HG03457 (cell line): ENCODE results near the gene OXSR1.
"Not testable (repeated sequence)": the region's sequence is repeated elsewhere in the genome, so short reads cannot be mapped to it uniquely, and the experiment has no call there.

Source experiments
- ATAC-seq: cut with Tn5 transposase; IDR thresholded peaks from one replicate; pipeline ENCODE4 v1.9.1; 2021; ENCODE audit warnings: moderate number of reproducible peaks; ENCODE audit not compliant: unreplicated experiment

Gene OXSR1

GRCh38 chr3:38163841-38164642 is 1.3 kb upstream of the OXSR1 start:
- ATAC-seq = no peak

DNA sequence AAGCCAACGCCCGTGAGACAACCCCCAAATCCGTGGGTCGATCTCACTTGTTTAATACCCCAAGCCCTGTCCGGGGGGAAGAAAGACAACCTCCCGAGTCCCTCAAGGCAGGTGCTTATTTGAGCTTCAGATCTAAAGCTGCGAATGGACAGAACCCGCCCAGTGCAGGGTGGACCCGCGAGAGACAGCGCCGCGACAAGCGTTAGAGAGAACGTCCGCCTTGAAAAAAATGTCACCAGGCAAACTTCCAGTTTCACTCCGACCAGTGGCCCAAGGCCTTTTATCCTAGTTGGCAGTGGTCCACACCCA is 740 bp upstream of the OXSR1 start:
- ATAC-seq = no peak

- no peak for ATAC-seq
Measured at GRCh38 chr3:38165722-38166387, 518 bp downstream of the OXSR1 start.

GRCh38 chr3:38167591-38167990 is 2.3 kb downstream of the OXSR1 start:
- ATAC-seq = no peak

DNA sequence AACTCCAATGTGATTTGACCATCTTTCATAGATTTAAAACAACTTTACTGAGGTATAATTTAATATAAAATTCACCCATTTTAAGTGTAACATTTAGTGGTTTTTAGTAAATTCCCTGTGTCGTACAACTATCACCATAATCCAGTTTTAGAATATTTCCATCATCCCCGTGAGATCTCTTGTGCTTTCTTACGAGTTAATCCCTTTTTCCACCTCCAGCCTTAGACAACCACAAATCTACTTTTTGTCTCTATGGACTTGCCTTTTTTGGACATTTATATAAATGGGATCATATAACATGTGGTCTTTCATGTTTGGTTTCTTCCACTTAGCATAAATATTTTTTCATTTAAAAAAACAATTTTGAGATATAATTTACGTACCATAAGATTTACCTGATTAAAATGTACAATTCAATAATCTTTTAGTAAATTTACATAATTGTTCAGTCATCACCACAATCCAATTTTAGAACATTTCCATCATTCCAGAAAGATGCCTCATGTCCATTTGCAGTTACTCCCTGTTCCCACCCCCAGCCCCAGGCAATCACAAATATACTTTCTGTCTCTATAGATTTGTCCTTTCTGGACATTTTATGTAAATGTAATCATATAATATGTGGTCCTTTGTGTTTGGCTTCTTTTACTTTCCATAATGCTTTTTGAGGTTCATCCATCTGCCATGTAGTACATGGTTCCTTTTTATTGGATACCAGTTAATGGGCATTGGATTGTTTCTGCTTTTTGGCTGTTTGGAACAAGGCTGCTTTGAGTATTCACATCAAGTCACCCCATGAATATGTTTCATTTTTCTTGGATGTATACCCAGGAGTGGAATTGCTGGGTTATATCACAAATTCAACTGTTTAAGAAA is 3.1 kb downstream of the OXSR1 start:
- ATAC-seq = no peak

DNA sequence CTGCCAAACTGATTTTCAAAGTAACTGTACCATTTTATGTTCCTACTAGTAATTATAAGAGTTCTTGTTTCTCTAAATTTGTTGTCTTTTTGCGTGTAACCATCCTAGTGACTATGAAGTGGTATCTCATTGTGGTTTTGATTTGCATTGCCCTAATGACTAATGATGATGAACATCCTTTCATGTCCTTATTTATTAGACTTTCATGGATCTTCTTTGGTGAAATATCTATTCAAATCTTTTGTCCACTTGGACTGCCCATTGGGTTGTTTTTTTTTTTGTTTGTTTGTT is 3.6 kb downstream of the OXSR1 start:
- ATAC-seq = no peak

GRCh38 chr3:38170722-38171121 is 5.4 kb downstream of the OXSR1 start:
- ATAC-seq = no peak

DNA sequence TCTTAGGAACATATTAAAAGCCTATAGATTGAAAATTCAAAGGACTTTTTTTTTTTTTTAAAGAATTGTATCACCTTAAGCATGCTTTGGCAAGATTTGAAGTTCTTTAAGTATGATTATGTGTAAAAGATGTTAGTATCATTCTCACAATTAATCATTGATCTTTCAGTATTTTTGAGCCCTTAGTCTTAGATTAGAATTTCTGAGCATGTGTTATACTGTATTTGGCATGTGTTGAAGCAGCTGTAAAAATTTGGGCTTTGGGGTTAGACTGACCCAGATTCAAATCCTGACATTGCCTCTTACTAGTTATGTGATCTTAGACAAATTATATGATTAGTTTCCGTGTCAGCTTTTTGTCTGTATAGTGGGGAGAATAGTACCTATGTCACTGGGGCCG is 6.3 kb downstream of the OXSR1 start:
- ATAC-seq = no peak

DNA sequence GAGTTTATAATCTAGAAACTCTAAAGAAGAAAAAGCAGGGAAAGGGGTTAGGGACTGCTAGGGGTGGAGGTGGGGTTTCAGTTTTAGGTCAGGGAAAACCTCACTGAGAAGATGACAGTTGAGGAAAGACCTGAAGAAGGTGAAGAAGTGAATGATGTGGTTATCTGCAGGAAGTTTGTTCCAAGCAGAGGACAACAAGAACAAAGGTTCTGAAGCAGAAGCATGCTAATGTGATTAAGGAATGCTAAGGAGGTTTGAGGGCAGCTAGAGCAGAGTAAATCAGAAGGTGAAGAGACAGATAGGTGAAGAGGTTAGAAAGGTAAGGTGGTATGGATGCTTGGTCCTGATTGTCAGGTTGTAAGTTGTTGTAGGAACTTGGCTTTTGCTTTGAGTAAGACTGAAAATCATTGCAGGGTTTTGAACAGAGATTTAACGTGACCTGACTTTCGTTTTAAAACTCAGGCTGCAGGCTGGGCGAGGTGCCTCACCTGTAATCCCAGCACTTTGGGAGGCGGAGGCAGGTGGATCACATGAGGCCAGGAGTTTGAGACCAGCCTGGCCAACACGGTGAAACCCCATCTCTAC is 8.6 kb downstream of the OXSR1 start:
- ATAC-seq = no peak

GRCh38 chr3:38177181-38177580 is 11.8 kb downstream of the OXSR1 start:
- no peak for ATAC-seq

- ATAC-seq = no peak
Measured at GRCh38 chr3:38186781-38187180, 21.4 kb downstream of the OXSR1 start.

- ATAC-seq = no peak
Measured at GRCh38 chr3:38190481-38190881, 25.1 kb downstream of the OXSR1 start.

DNA sequence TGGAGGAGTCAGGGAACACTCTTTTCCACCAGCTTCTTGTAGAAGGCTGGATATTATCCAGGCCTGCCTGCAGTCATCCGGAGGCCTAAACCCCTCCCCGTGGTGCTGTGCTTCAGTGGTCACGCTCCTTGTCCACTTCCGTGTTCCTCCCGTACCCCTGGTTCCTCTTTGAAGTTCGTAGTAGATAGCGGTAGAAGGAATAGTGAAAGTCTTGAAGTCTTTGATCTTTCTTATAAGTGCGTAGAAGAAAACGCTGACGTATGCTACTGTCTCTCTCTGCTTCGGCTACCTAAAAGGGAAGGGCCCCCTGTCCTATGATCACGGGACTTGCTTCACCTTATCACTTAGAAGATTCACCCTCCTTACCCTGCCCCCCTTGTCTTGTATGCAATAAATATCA is 37.6 kb downstream of the OXSR1 start:
- not testable (repeated sequence) for ATAC-seq

DNA sequence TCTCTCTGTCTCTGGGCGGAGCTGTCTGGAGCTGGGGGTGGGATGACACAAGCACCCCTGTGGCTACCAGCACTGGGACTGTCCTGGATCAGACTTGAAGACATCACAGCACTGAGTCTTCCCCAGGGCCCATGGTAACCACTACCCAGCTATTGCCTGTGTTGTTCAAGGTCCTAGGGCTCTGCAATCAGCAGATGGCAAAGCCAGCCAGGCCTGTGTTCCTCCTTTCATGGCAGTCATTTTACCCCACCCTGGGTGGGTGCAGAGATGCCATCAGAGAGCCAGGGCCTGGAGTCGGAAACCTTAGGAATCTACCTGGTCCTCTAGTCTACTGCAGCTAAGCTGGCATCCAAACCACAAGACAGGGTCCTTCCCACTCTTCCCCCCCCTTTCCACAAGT is 38.4 kb downstream of the OXSR1 start:
- no peak for ATAC-seq

DNA sequence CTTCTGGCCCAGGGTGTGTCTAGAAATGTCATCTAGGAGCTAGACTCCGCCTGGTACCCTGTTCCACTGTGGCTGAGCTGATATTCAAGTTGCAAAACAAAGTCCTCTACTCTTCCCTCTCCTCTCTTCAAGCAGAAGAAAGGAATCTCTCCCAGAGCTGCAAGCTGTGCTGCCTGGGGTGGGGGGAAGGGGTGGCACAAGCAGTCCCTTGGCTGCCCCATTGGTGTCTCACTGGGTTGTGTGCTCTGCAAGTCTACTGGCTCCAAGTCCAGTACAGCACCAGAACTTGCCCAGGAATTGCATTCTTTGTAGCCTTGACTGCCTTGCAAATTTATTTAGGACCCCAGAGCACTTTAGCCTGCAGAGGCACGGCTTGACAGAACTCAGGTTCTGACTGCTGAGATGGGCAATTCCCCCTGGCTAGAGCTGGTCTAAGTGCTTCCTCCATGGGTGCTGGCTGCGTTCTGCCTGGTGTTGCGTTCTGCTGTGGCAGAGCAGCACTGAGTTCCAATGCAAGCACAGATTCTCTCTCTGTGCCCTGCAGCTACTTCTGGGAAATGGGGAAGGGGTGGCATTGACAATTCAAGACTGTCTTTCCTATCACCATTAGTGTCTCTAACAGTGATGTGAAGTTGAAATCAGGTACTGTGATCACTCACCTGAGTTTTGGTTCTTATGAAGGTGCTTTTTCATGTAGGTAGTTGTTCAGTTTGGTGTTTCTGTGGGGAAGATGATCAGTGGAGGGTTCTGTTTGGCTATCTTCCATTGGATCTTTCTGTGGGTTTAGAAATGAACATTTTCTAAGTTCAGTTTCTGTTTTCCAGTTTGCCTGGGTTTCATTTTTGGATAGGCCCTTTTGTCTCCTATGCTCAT is 39.5 kb downstream of the OXSR1 start:
- no peak for ATAC-seq

- no peak for ATAC-seq
Measured at GRCh38 chr3:38205472-38205805, 40.1 kb downstream of the OXSR1 start.

- no peak for ATAC-seq
Measured at GRCh38 chr3:38207254-38208003, 42.1 kb downstream of the OXSR1 start.

DNA sequence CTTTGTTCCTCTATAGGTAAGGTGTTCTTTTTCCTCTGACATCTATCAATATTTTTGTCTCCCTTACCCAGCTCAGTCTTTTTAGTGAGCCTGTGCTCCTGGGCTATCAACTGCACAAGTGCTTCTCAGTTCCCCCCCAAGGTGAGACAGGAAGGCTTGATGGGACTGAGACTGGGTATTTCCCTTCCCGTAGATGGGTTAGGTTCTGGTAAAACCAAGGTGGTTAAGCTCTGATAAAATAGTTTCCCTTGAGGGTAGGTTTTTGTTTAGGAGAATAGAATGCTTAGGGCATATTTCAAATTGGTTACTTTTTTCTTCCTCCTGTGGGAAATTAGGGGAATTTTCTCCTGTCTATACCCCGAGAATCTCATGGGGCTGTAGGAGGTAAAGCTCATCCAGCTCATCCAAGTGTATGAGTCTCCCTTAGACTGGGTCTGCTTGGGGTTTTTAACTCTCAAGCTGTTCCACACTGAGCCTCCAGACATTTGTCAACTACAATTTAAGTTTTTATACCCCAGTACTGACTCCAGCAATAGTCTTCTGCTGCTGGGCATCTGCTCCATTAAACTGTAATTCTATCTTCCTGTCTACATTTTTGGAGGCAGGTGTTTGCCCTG is 44.9 kb downstream of the OXSR1 start:
- ATAC-seq = peak; percentile 74

GRCh38 chr3:38212141-38212540 is 46.8 kb downstream of the OXSR1 start:
- ATAC-seq = no peak

GRCh38 chr3:38214560-38214959 is 49.2 kb downstream of the OXSR1 start:
- ATAC-seq = no peak
